ENCODE results near the gene OR2T5.
"Not testable (repeated sequence)": the region's sequence is repeated elsewhere in the genome, so short reads cannot be mapped to it uniquely, and the experiment has no call there.

DNA sequence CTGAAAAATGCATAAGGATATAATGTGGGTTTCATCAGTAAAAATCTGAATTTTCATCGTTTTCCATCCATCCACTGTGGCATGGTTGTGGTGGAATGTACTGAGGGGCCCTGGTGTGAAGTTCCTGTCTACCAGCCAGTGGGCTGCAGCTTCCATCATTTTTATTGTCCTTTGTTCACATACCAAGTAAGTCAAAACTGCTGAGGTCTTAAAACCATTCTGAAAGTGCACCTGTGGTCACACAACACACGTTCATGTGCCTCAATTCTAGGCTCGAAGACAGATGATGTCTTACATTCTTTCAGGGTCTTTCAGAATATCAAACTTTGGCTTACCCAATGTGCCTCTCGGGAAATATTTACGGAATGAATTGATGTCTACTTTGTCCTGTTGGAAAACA, 49.1 kb upstream of the OR2T5 start:
- TF ChIP-seq YY1 (IDR thresholded peaks at IDR 0.05; ENCODE audit: insufficient read depth, insufficient read length); SUZ12 (IDR thresholded peaks at IDR 0.05; ENCODE audit: extremely low read depth, insufficient read depth, insufficient read length); ZNF274 (IDR thresholded peaks at IDR 0.05; ENCODE audit: low read depth, low read length): not testable (repeated sequence)

Measured in NT2/D1 (cell line).